LNCAP (cell line): ENCODE data around the gene GOLGA5.

Source experiments
- TF ChIP-seq, protein P1 (sequence below): fragments of 450-650 bp; IDR thresholded peaks from 2 replicates; pipeline ENCODE4 v1.5.1; 2017; ENCODE audit warnings: mild to moderate bottlenecking

GOLGA5 gene

DNA sequence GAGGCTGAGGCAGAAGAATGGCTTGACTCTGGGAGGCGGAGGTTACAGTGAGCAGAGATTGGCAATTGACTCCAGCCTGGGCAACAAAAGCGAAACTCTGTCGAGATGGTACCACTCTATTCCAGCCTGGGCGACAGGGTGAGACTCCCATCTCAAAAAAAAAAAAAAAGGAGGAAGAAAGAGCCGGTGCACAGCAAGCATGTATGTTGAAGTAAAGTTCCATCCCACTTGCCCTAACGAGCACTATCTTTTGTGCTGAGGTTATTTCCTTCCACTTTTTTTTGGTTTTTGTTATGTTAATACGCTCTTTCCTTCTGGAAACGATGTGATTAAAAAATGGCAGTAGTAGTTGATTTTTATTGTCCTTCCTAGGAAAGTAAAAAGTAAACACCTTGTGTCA lies 19.5 kb upstream of the GOLGA5 start:
- TF ChIP-seq, protein P1, sequence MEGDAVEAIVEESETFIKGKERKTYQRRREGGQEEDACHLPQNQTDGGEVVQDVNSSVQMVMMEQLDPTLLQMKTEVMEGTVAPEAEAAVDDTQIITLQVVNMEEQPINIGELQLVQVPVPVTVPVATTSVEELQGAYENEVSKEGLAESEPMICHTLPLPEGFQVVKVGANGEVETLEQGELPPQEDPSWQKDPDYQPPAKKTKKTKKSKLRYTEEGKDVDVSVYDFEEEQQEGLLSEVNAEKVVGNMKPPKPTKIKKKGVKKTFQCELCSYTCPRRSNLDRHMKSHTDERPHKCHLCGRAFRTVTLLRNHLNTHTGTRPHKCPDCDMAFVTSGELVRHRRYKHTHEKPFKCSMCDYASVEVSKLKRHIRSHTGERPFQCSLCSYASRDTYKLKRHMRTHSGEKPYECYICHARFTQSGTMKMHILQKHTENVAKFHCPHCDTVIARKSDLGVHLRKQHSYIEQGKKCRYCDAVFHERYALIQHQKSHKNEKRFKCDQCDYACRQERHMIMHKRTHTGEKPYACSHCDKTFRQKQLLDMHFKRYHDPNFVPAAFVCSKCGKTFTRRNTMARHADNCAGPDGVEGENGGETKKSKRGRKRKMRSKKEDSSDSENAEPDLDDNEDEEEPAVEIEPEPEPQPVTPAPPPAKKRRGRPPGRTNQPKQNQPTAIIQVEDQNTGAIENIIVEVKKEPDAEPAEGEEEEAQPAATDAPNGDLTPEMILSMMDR = no peak

DNA sequence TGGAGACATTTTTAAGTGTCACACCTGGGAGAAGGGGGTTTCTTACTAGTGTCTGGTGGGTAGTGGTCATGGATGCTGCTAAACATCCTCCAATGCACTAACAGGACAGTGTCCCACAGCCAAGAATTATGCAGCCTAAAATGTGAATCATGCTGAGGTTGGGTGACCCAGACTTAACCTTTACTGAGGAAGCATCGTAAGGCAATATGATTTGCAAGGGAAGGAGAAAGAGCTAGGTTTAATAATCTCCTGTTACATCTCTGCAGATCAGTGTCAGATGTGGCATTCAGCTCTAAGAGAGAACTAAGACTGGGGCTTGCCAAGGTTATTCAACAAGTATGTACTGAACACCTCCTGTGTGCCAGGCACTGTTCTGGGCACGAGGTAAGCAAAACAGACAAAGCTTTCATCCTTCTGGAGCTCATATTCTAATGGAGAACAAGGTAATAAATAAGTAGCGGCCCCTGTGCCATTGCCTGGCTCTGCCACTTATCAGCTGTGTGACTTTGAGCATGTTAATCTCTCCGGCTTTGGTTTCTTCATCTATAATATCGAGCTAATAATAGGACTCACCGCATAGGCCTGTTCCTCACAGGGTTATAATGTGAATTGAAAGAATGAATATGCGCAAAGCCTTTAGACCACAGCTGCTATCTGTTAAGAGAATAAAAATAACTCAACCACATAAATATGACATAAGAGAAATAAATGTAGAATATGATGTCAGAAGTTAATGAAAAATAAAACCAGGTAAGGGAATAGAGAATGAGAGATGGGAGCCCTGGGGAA lies 13.5 kb upstream of the GOLGA5 start:
- TF ChIP-seq, protein P1 = no peak

DNA sequence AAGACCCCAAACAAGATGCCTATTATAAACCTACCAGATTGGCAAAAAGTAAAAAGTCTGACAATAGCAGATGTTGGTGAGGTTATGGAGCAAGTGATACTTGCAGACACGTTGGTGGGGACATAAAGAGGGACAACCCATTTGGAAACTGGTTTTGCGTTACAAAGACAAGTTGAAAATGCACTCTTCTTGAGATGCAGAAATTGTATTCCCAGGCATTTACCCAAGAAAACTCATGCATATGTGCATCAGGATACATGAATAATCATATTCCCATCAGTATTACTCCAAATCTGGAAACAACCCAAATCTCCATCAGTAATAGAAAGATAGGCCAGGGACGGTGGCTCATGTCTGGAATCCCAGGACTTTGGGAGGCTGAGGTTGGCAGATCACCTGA lies 12.8 kb upstream of the GOLGA5 start:
- TF ChIP-seq, protein P1 = no peak

DNA sequence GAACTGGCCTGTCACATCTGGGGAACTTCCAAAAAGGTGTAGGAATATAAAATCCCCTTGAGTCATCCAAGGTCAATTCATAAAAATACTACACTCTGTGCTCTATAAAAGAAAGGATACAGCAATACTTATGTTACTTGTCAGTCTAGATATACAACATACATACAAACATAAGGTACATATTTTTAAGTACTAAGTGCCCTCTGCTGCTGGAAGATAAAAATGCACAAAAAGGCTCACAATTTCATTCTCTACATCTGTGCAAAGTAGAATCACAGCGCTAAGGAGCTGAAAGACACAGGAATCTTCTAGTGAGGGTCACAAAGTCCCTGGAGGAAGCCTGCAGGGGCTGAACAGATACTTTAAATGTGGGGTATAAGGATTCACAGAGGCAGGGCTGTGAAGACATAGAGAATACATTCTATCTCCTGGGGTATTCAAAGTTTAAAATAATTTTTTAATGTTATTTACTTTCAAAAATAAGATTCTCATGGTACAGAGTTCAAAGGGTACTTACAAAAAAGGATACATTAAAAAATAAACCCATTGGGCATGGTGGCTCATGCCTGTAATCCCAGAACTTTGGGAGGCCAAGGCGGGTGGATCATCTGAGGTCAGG lies 10.2 kb upstream of the GOLGA5 start:
- TF ChIP-seq, protein P1 = peak; percentile 70

DNA sequence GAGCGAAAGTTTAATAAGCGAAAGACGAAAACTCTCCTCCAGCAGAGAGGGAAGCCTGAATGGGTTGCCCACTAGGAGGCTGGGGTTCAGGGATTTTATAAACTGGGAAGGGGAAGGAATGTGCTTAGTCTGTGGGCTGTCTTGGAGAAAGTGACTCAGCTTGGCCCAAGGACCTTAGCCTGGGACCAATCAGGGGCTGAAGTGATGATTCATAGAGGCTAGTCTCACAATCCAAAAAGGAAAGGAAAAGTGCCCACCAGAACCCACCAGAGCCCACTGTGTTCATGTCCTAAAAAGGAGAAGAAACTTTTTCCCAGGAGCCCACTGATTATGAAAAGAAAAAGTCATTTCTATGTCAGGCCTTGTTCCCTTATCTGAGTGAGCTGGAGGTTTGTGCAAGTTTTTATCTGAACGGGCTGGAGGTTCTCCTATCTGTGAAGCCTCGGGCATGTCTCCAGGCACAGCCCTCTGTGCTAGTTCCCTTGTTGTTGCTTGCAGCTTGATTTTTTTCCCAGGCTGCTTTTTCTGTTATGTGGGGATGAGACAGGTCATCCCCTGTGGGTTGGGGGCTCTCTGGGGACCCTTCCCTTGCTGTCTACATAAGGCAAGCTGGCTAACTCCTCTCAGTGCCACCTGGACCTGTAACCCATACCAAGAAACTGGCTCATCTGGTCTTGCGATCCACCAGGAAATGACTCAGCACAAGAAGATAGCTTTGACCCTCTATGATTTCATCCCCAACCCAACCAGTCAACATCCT lies 8.3 kb upstream of the GOLGA5 start:
- TF ChIP-seq, protein P1 = no peak

DNA sequence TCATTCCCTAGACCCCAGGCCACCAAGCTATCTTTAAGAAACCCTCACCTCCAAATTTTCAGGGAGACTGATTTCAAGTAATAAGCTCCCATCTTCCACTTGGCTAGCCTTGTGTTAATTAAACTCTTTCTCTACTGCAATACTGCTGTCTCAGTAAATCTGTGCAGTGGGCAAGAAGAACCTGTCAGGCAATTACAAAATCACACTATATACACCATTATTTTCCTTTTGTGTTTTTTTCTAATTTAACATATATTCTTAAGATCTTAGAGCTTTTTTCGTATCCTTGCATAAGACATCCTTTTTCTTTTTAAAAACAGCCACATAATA lies 7.7 kb upstream of the GOLGA5 start:
- TF ChIP-seq, protein P1 = no peak

DNA sequence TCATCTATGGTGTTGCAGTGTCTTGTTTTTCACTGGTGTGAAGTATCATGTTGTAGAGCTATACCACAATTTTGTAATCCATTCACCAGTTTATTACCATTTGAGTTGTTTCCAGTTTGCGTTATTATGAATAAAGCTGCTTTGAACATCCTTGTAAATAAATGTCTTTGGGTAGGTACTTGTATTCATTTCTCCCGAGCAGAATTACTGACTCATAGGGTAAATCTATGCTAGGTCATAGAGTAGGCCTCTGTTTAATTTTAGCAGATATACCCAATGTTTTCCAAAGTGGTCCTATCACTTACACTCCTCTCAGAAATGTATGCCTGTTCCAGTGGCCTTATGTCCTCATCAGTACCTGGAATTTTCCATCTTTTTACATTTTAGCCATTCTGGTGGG lies 6.6 kb upstream of the GOLGA5 start:
- TF ChIP-seq, protein P1 = no peak
